AG09309 (cell line): ENCODE results near the gene RPUSD1.

Experiments used
- DNase-seq: peaks from one replicate; pipeline ENCODE4 v3.0.0-alpha.2; 2010; ENCODE audit warnings: low read depth
- H3K4me3 ChIP-seq: 2 replicates; pipeline ENCODE4 v1.5.1; 2011; ENCODE audit warnings: mild to moderate bottlenecking, low read depth, low read length, moderate library complexity; ENCODE audit not compliant: control insufficient read depth
- TF ChIP-seq, protein P1 (sequence below): IDR thresholded peaks from 2 replicates; pipeline ENCODE4 v1.5.1; 2011; ENCODE audit warnings: mild to moderate bottlenecking, low read depth, low read length, inconsistent platforms; ENCODE audit not compliant: insufficient read depth, control insufficient read depth; ENCODE audit errors: missing control alignments

RPUSD1 gene

DNA sequence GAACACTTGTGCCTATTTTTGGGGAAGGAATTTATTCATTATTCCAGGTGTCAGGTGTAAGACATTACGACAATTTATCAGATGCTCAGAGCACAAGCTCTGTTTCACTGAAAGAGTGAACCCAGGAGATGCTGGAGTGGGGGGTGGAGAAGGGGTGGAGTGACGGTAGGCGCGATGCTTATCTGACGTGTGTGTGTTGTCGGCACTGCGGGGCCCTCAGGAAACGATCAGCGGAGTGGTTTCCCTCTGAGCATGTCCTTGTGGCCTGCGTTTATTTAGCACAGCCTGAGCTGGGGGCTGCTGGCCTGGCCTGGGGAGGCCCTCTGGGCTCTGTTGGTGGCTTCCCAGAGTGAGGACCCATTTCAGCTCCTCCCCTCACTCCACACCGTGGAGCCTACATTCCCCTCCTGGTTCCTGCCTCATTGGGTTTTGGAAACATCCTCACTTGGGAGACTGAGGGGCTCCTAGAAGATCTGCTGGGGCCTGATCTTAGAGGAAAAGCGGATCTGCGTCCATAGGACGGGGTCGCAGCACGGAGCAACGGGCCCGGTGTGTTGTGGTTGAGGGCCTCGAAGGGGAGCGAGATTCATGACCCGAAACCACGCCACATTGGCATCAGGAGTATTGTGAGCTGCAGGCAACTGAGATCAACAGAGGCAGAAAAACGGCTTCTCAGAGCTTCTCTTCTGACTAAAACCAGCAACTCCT is 31.3 kb upstream of the RPUSD1 start:
- no peak for DNase-seq
- TF ChIP-seq, protein P1, sequence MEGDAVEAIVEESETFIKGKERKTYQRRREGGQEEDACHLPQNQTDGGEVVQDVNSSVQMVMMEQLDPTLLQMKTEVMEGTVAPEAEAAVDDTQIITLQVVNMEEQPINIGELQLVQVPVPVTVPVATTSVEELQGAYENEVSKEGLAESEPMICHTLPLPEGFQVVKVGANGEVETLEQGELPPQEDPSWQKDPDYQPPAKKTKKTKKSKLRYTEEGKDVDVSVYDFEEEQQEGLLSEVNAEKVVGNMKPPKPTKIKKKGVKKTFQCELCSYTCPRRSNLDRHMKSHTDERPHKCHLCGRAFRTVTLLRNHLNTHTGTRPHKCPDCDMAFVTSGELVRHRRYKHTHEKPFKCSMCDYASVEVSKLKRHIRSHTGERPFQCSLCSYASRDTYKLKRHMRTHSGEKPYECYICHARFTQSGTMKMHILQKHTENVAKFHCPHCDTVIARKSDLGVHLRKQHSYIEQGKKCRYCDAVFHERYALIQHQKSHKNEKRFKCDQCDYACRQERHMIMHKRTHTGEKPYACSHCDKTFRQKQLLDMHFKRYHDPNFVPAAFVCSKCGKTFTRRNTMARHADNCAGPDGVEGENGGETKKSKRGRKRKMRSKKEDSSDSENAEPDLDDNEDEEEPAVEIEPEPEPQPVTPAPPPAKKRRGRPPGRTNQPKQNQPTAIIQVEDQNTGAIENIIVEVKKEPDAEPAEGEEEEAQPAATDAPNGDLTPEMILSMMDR = no peak
- H3K4me3 ChIP-seq = no peak overlapping the region

DNA sequence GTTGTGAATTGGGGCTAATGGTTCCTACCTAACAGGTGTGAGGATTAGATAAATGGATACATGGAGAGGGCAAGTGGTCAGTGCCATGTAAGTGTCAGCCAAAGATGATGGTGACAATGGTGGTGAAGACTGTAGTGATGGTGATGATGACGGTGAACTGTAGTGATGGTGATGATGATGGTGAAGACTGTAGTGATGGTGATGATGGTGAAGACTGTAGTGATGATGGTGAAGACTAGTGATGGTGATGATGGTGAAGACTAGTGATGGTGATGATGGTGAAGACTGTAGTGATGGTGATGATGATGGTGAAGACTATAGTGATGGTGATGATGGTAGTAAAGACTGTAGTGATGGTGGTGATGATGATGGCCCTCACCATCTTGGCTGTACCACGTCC is 30.4 kb upstream of the RPUSD1 start:
- no peak overlapping the region for H3K4me3 ChIP-seq
- TF ChIP-seq, protein P1 = no peak
- DNase-seq = no peak

DNA sequence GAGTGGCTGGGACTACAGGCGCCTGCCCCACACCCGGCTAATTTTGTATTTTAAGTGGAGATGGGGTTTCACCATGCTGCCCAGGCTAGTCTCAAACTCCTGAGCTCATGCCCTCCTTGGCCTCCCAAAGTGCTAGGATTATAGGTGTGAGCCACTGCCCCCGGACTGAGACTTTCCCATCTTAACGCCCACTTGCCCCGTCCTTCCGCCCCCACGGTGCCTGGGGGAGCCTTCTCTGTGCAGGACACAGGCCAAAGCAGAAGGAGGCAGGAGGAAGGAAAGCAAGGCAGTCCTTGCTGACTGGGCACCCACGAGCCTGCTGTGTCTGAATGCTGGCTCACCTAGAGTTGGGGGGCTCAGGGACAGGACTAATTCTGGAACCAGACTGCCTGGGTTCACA is 30.0 kb upstream of the RPUSD1 start:
- TF ChIP-seq, protein P1 = no peak
- no peak overlapping the region for H3K4me3 ChIP-seq
- DNase-seq = no peak

DNA sequence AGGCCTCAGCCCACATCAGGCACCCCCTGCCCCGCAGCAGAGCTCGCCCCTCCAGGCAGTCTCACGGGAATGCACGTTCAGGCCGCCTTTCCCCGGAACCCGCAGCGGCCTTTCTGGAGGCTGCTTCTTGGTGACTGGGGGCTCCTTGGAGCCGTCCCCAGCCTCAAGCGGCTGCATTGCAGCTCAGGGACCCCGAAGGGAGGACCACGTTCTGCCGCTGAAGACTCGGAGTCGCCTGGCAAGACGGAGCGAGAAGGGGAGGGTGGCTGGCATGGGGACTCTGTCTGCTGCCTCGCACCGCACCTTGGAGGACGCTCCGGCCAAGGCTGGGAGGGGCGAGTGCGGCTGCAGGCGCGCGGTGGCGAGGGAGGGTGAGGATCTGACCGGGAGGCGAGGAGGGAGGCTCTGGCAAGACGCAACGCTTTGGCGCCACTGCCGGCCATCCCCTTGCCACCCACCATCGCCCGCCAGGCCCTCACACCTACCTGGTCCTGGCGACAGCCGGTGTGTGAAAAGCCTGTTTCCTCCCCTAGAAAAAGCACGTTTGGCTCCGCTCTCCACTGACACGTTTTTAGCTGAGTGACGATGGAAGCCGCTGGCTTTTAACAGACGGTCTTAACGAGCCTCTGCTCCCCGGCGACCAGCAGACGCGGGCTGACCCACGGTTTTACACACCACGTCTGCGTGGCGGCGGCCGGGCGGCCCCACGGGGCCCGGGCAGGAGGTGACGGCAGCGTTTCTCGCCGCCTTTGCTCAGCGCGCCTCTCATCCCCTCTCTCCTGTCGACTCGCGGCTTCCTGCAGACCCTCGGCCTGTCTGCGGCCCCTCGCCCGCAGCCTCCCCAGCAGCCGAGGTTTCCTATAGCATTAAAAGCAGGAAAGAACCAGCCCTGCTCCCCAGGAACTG is 29.1 kb upstream of the RPUSD1 start:
- DNase-seq = no peak
- TF ChIP-seq, protein P1 = no peak
- no peak overlapping the region for H3K4me3 ChIP-seq

DNA sequence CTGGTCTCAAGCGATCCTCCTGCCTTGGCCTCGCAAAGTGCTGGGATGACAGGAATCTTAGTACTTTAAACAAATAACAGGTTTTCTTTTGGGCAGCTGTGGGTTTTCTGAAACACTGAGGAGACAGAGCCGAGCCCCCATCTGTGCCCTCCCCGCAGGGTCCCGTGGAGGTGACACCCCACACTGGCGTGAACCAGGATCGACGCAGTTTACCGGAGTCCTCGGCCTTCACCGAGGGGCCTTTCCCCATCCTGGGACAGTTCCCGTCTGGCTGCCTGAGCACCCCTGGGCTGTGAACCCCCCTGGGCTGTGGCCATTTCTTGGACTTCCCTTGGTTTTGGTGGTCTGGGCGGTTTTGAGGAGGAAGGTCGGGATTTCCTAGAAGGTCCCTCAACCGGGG is 27.7 kb upstream of the RPUSD1 start:
- H3K4me3 ChIP-seq = no peak overlapping the region
- no peak for DNase-seq
- TF ChIP-seq, protein P1 = no peak

DNA sequence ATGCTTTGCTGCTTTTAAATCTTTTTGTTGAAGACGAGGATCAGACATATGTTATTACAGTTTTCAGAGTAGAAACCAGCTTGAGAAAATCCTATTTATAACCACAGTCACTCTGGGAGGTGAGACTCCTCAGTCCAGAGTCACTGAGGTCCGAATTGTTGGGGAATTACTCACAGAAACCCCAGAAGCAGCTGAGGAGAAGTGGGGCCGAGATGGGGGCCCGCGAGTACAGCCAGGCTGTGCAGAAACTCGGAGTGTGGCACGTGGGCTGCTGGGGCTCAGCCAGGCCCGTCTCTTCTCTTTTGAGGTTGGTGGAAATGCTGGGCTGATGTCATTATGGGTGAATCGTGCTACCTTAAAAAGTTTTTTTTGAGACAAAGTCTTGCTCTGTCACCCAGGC is 26.8 kb upstream of the RPUSD1 start:
- TF ChIP-seq, protein P1 = no peak
- DNase-seq = peak; percentile 21
- H3K4me3 ChIP-seq = no peak overlapping the region
